ENCODE data around the gene PHC2. TPM values are rescaled to one million over a fixed set of nuclear protein-coding genes. Genes with fewer than 3 reads are reported as not detected.

PHC2 gene
- total RNA-seq, 6 experiments from 2014 or later: 49.3 to 86.5 (median 66.8) TPM

GRCh38 chr1:33408093-33408436, 22.8 kb downstream of the PHC2 start:
- 87% methylated on average over 2 of the region's 2 CpGs for WGBS (ENCODE audit: insufficient coverage, low coverage, low lambda C conversion rate, missing lambda C conversion rate)
- intact Hi-C loops (cut with DNase I): no loop called here
- Histone ChIP-seq H3K27me3 (no peaks in the 10 kb centered on the region), H3K9me3 (no peaks in the 10 kb centered on the region), H3K27ac (no peak overlapping the region), H3K4me3 (no peak overlapping the region), H3K36me3 (no peaks in the 10 kb centered on the region), H3K4me1 (no peaks in the 10 kb centered on the region)
- DNase-seq: no peak
- TF ChIP-seq CTCF (IDR thresholded peaks at IDR 0.05) (no peak), POLR2A (IDR thresholded peaks at IDR 0.05) (no peak)
- no peak for ATAC-seq

- WGBS (ENCODE audit: insufficient coverage, low coverage, low lambda C conversion rate, missing lambda C conversion rate): 42% methylated on average over 1 of the region's 1 CpG
- TF ChIP-seq POLR2A (IDR thresholded peaks at IDR 0.05) (no peak), CTCF (IDR thresholded peaks at IDR 0.05) (no peak)
- Histone ChIP-seq H3K27me3 (no peaks in the 10 kb centered on the region), H3K9me3 (no peaks in the 10 kb centered on the region), H3K4me1 (no peaks in the 10 kb centered on the region), H3K4me3 (no peak overlapping the region), H3K27ac (no peak overlapping the region), H3K36me3 (no peaks in the 10 kb centered on the region)
- DNase-seq: no peak
- intact Hi-C loops (cut with DNase I): no loop called here
- no peak for ATAC-seq
Measured at GRCh38 chr1:33407352-33408092, 23.4 kb downstream of the PHC2 start.

- H3K4me1 ChIP-seq: no peaks in the 10 kb centered on the region
- H3K27me3 ChIP-seq: no peaks in the 10 kb centered on the region
- H3K27ac ChIP-seq: no peak overlapping the region
- no peaks in the 10 kb centered on the region for H3K9me3 ChIP-seq
- ATAC-seq (no peak), DNase-seq (no peak)
- no peaks in the 10 kb centered on the region for H3K36me3 ChIP-seq
- 89% methylated on average over 1 of the region's 1 CpG for WGBS (ENCODE audit: insufficient coverage, low coverage, low lambda C conversion rate, missing lambda C conversion rate)
- intact Hi-C loops (cut with DNase I): no loop called here
- no peak for TF ChIP-seq CTCF (IDR thresholded peaks at IDR 0.05)
- no peak for TF ChIP-seq POLR2A (IDR thresholded peaks at IDR 0.05)
- H3K4me3 ChIP-seq: no peak overlapping the region
Measured at GRCh38 chr1:33402206-33402605, 28.7 kb downstream of the PHC2 start.

GRCh38 chr1:33401471-33401870, 29.4 kb downstream of the PHC2 start:
- Histone ChIP-seq H3K9me3 (no peaks in the 10 kb centered on the region), H3K4me3 (no peak overlapping the region), H3K36me3 (no peaks in the 10 kb centered on the region), H3K27ac (no peak overlapping the region), H3K27me3 (no peaks in the 10 kb centered on the region), H3K4me1 (no peaks in the 10 kb centered on the region)
- no peak for DNase-seq
- ATAC-seq: no peak
- TF ChIP-seq CTCF (IDR thresholded peaks at IDR 0.05) (no peak), POLR2A (IDR thresholded peaks at IDR 0.05) (no peak)
- intact Hi-C loops (cut with DNase I): no loop called here
- WGBS (ENCODE audit: insufficient coverage, low coverage, low lambda C conversion rate, missing lambda C conversion rate): 100% methylated on average over 3 of the region's 3 CpGs
